ENCODE measurements around the gene TRPV3.

DNA sequence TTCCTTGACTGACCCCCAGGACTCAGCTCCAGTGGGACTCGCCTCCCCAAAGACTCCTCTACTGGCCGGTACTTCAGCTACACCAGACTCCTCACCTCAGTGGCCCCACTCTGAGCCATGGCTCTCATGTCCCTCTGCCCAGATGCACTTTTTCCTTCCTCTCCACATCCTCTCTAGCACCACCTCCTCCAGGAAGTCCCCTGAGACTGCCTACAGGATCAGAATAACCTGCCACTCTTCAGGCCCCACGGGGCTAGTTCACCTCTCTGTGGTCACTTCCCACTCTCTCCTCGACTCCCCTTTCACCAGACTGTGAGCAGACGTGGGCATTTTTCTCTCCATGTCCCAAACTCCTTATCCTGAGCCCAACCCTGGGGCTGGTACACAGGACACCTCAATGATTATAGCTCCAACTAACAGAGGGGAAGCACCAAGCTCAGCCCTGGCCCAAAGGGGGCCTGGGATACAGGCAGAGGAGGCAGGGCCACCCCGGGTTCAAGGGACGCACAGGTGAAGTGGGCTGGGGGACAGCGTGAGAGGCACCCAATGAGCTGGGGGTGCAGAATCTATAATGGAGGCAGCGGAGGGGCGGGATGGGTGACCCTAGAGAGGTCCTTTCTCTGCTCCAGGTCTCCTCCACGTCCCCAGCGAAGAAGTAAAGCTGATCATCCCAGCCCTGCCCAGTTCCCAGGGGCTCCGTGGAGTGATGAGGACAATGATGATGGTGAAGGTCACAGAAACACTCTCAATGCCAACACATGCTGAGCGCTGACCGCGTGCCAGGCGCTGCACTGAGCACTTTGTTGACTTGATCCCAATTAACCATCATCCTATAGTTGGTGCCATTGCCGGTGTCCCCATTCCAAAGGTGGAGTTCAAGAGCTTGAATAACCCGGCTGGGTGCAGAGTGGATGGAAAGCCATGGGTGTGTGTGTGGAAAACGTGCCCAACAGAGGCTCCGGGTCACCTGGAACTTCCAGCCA is 3.9 kb downstream of the TRPV3 start:
- TF ChIP-seq NR2C1 (IDR thresholded peaks at IDR 0.05), result no peak
- no peak for TF ChIP-seq NR2C1 (tag; IDR thresholded peaks at IDR 0.05)
- TF ChIP-seq, protein P1, sequence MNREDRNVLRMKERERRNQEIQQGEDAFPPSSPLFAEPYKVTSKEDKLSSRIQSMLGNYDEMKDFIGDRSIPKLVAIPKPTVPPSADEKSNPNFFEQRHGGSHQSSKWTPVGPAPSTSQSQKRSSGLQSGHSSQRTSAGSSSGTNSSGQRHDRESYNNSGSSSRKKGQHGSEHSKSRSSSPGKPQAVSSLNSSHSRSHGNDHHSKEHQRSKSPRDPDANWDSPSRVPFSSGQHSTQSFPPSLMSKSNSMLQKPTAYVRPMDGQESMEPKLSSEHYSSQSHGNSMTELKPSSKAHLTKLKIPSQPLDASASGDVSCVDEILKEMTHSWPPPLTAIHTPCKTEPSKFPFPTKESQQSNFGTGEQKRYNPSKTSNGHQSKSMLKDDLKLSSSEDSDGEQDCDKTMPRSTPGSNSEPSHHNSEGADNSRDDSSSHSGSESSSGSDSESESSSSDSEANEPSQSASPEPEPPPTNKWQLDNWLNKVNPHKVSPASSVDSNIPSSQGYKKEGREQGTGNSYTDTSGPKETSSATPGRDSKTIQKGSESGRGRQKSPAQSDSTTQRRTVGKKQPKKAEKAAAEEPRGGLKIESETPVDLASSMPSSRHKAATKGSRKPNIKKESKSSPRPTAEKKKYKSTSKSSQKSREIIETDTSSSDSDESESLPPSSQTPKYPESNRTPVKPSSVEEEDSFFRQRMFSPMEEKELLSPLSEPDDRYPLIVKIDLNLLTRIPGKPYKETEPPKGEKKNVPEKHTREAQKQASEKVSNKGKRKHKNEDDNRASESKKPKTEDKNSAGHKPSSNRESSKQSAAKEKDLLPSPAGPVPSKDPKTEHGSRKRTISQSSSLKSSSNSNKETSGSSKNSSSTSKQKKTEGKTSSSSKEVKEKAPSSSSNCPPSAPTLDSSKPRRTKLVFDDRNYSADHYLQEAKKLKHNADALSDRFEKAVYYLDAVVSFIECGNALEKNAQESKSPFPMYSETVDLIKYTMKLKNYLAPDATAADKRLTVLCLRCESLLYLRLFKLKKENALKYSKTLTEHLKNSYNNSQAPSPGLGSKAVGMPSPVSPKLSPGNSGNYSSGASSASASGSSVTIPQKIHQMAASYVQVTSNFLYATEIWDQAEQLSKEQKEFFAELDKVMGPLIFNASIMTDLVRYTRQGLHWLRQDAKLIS (CRISPR knock-in tag; IDR thresholded peaks at IDR 0.05), result no peak
- TF ChIP-seq ARHGAP35 (IDR thresholded peaks at IDR 0.05; ENCODE audit: partially characterized antibody), result no peak
- TF ChIP-seq, protein P2, sequence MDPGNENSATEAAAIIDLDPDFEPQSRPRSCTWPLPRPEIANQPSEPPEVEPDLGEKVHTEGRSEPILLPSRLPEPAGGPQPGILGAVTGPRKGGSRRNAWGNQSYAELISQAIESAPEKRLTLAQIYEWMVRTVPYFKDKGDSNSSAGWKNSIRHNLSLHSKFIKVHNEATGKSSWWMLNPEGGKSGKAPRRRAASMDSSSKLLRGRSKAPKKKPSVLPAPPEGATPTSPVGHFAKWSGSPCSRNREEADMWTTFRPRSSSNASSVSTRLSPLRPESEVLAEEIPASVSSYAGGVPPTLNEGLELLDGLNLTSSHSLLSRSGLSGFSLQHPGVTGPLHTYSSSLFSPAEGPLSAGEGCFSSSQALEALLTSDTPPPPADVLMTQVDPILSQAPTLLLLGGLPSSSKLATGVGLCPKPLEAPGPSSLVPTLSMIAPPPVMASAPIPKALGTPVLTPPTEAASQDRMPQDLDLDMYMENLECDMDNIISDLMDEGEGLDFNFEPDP (CRISPR knock-in tag; IDR thresholded peaks at IDR 0.05), result no peak
- TF ChIP-seq, protein P3, sequence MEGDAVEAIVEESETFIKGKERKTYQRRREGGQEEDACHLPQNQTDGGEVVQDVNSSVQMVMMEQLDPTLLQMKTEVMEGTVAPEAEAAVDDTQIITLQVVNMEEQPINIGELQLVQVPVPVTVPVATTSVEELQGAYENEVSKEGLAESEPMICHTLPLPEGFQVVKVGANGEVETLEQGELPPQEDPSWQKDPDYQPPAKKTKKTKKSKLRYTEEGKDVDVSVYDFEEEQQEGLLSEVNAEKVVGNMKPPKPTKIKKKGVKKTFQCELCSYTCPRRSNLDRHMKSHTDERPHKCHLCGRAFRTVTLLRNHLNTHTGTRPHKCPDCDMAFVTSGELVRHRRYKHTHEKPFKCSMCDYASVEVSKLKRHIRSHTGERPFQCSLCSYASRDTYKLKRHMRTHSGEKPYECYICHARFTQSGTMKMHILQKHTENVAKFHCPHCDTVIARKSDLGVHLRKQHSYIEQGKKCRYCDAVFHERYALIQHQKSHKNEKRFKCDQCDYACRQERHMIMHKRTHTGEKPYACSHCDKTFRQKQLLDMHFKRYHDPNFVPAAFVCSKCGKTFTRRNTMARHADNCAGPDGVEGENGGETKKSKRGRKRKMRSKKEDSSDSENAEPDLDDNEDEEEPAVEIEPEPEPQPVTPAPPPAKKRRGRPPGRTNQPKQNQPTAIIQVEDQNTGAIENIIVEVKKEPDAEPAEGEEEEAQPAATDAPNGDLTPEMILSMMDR (IDR thresholded peaks at IDR 0.05 in 2 of 3, conservative IDR thresholded peaks at IDR 0.05 in 1 of 3; ENCODE audit: insufficient read depth in 2 of 3, low read depth in 1 of 3, low read length in 3 of 3), result no peak
- TF ChIP-seq ARNT (IDR thresholded peaks at IDR 0.05), result no peak
- TF ChIP-seq GATAD2A (IDR thresholded peaks at IDR 0.05), result no peak
